Fibroblast of mammary gland (primary cell): ENCODE results near the gene RGMB.
A peak's percentile ranks its signal among the peaks of the same experiment; 100 is the strongest.

Experiments
- DNase-seq: peaks from one replicate; pipeline ENCODE4 v3.0.0-alpha.2; 2010; ENCODE audit warnings: low read depth
- H3K4me3 ChIP-seq: 2 replicates; pipeline ENCODE4 v1.5.1; 2011; ENCODE audit warnings: low read depth, mild to moderate bottlenecking, low read length, moderate library complexity; ENCODE audit not compliant: control insufficient read depth
- CTCF ChIP-seq: conservative IDR thresholded peaks from 2 replicates; pipeline ENCODE4 v1.5.1; 2011; ENCODE audit warnings: low read depth, low read length, inconsistent platforms; ENCODE audit not compliant: control insufficient read depth, insufficient read depth

The RGMB gene

GRCh38 chr5:98825582-98826375 lies 52.3 kb downstream of the RGMB start:
- no peak overlapping the region for H3K4me3 ChIP-seq
- no peak for TF ChIP-seq CTCF
- no peak for DNase-seq

DNA sequence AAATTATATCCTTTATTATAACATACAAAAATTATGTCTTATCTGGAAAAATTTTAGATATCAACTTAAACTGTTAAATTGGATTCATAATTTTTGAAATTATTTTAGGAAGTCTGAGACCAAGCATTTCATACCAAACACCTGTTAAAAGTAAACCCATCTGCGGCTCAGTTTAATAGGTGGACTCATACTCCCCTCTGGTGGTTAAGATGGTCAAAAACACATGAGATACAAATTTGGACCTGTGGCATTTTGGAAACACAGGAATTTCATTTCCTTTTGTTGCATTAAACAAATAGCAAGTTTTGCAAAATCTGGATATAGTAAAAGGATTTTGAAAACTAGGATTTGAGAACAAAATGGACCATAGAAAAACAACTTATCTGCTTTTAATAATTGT lies 53.7 kb downstream of the RGMB start:
- H3K4me3 ChIP-seq: no peak overlapping the region
- DNase-seq: peak; percentile 60
- TF ChIP-seq CTCF: peak; percentile 56

DNA sequence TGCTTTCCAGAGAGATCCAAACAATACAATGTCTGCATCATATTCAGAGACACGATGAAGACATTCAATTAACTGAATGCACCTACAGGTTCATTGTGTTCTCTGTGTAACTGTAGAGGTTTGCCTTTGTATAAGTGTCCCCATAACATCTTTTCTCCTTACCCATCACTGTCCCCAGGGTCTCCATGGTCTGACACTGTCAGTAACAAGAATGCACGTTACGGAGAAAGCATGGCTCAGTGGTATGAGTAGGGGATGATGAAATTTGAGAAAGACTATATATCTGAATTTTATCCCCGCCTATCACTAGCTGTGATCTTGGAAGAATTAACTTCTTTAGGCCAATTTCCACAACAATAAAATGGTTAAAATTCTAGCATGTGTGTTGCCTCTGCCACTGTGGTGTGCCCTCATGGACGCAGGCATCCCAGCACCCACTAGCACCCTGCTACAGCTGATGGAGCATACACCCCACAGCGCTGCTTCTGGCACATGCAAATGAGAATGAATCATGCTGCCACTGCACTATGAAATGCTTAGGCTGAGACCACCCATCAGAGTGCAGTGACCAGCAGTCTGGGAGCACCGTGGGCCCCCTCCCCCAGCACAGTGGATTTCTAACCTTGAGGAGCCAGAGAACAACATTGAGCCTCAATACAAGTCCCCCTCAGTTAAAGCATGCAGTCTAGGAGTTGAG lies 54.3 kb downstream of the RGMB start:
- DNase-seq: no peak
- TF ChIP-seq CTCF: no peak
- no peak overlapping the region for H3K4me3 ChIP-seq

- TF ChIP-seq CTCF: no peak
- DNase-seq: no peak
- no peak overlapping the region for H3K4me3 ChIP-seq
Observed at GRCh38 chr5:98836175-98836574, 62.7 kb downstream of the RGMB start.

DNA sequence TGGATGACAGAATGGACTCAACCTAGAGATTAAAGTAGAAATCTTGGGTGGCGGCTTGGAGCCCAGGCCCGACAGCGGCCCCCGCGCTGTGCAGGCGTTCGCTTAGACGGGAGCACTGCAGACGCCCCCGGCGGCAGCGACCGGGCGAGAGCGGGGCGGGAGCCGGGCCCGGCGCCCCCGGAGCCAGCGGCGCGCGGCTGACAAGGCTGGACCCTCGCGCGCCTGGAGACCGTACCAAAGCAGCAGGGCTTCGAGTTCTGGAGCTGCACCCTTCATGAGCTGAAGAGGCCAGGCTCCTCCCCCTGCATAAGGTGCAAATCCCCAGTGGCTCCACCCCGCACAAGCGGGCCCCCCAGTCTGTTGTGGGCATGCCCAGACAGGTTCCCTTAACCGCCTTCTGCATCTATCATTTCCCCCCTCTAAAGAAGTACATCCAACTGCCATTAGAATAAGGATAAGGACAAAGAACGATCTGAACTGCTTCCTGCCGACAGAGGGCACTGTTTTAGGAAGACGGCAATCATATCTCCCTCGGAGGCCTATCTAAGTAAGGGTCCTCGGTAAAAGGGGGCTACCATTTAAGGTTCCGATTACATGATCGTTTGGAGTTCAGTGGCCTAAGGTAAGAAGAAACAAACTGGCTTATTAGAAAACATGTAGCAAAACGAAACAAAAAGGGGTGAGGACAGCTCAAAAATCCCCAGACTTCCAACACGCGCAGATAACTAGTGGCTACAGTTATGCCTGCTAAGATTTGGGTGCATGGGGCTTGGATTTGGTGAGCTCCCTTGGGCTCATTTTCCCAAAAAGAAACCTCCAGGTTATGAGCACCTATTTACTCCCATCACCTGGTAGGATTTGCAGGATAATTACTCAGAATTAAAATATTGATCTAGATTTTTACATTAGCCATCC lies 66.3 kb downstream of the RGMB start:
- DNase-seq: peak; percentile 16
- H3K4me3 ChIP-seq: no peak overlapping the region
- TF ChIP-seq CTCF: peak; percentile 44

GRCh38 chr5:98840946-98841345 lies 67.5 kb downstream of the RGMB start:
- no peak for DNase-seq
- no peak overlapping the region for H3K4me3 ChIP-seq
- TF ChIP-seq CTCF: no peak
